Endodermal cell (in vitro differentiated cells): ENCODE data around the gene TDRD12. TPM values are rescaled to one million over a fixed set of nuclear protein-coding genes. Genes with fewer than 3 reads are reported as not detected.

Source experiments
- DNase-seq: peaks from one replicate; pipeline ENCODE4 v3.0.0-alpha.2; 2017
- H3K27ac ChIP-seq: 2 replicates; pipeline ENCODE4 v1.5.1; 2013; ENCODE audit warnings: mild to moderate bottlenecking, low read depth, low read length, moderate library complexity
- H3K27me3 ChIP-seq: 2 replicates; pipeline ENCODE4 v1.6.1; 2013; ENCODE audit warnings: mild to moderate bottlenecking, low read length, moderate library complexity; ENCODE audit not compliant: insufficient read depth, control insufficient read depth, poor library complexity, severe bottlenecking
- H3K36me3 ChIP-seq: 2 replicates; pipeline ENCODE4 v1.7.0; 2013; ENCODE audit warnings: mild to moderate bottlenecking, low read length, moderate library complexity; ENCODE audit not compliant: control insufficient read depth, insufficient read depth
- H3K4me1 ChIP-seq: one replicate; pipeline ENCODE4 v1.7.0; 2013; ENCODE audit warnings: low read length; ENCODE audit not compliant: control insufficient read depth, insufficient read depth
- H3K4me3 ChIP-seq: 2 replicates; pipeline ENCODE4 v1.5.1; 2013; ENCODE audit warnings: mild to moderate bottlenecking, low read length, moderate library complexity
- H3K9ac ChIP-seq: 2 replicates; pipeline ENCODE4 v1.6.1; 2013; ENCODE audit warnings: mild to moderate bottlenecking, low read length, moderate library complexity; ENCODE audit not compliant: poor library complexity, severe bottlenecking; ENCODE audit errors: extremely low read depth
- H3K9me3 ChIP-seq: 2 replicates; pipeline ENCODE4 v1.6.1; 2013; ENCODE audit warnings: mild to moderate bottlenecking, low read length, moderate library complexity; ENCODE audit not compliant: control insufficient read depth
- H3K27ac Mint-ChIP-seq: 2 replicates; pipeline ENCODE4 v1.8.0; 2020; ENCODE audit warnings: mixed read lengths
- H3K27me3 Mint-ChIP-seq: 2 replicates; pipeline ENCODE4 v1.8.0; 2021; ENCODE audit warnings: mild to moderate bottlenecking, mixed read lengths; ENCODE audit not compliant: insufficient read depth
- H3K36me3 Mint-ChIP-seq: 2 replicates; pipeline ENCODE4 v1.8.0; 2020; ENCODE audit warnings: low read depth, mixed read lengths
- H3K4me1 Mint-ChIP-seq: 2 replicates; pipeline ENCODE4 v1.8.0; 2020; ENCODE audit warnings: mixed read lengths
- H3K4me3 Mint-ChIP-seq: 2 replicates; pipeline ENCODE4 v1.8.0; 2020; ENCODE audit warnings: mild to moderate bottlenecking, moderate library complexity, mixed read lengths
- H3K9me3 Mint-ChIP-seq: 2 replicates; pipeline ENCODE4 v1.8.0; 2020; ENCODE audit warnings: mild to moderate bottlenecking, mixed read lengths
- WGBS, 2 experiments: methylation state at CpG; one replicate each; pipeline versions ENCODE4 v1.1.5 to v1.1.7; 2013; ENCODE audit warnings: missing lambda C conversion rate in 2 of 2, mixed read lengths in 1 of 2; ENCODE audit not compliant: insufficient coverage in 1 of 2, insufficient read length in 1 of 2; 5-methylcytosine and 5-hydroxymethylcytosine counted together
- total RNA-seq, 2 donors: library from RNA; stranded (reverse); fragmentation: NEBNext Ultra II Directional in 1 of 2; extraction: Animal tissue kit (Norgen Biotek cat#: 25700) in 1 of 2; gene quantifications; 2 replicates in 1 of 2; 3 replicates in 1 of 2; pipeline ENCODE4 v1.2.1, GENCODE V29; 2021
- TF ChIP-seq, protein P1 (sequence below): fragments of 200-600 bp; sonication (generic); conservative IDR thresholded peaks from 2 replicates; pipeline ENCODE4 v1.5.0; 2021; ENCODE audit warnings: antibody characterized with exemption, mild to moderate bottlenecking

Gene TDRD12
- total RNA-seq, 2 donors from 2014 or later = 0.20 to 0.84 TPM

GRCh38 chr19:32863841-32864240 is 144.3 kb downstream of the TDRD12 start:
- WGBS, 2 experiments = 91 to 93% methylated on average over 6 to 13 of the region's 13 CpGs
- TF ChIP-seq, protein P1, sequence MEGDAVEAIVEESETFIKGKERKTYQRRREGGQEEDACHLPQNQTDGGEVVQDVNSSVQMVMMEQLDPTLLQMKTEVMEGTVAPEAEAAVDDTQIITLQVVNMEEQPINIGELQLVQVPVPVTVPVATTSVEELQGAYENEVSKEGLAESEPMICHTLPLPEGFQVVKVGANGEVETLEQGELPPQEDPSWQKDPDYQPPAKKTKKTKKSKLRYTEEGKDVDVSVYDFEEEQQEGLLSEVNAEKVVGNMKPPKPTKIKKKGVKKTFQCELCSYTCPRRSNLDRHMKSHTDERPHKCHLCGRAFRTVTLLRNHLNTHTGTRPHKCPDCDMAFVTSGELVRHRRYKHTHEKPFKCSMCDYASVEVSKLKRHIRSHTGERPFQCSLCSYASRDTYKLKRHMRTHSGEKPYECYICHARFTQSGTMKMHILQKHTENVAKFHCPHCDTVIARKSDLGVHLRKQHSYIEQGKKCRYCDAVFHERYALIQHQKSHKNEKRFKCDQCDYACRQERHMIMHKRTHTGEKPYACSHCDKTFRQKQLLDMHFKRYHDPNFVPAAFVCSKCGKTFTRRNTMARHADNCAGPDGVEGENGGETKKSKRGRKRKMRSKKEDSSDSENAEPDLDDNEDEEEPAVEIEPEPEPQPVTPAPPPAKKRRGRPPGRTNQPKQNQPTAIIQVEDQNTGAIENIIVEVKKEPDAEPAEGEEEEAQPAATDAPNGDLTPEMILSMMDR = no peak
- Mint-ChIP-seq H3K27ac (no peak overlapping the region), H3K36me3 (no peaks in the 10 kb centered on the region), H3K27me3 (peaks cover 1% of the 10 kb centered on the region), H3K4me3 (no peak overlapping the region), H3K4me1 (no peaks in the 10 kb centered on the region), H3K9me3 (no peaks in the 10 kb centered on the region)
- Histone ChIP-seq H3K4me3 (no peak overlapping the region), H3K27ac (no peak overlapping the region), H3K27me3 (no peaks in the 10 kb centered on the region), H3K9me3 (no peaks in the 10 kb centered on the region), H3K4me1 (no peaks in the 10 kb centered on the region), H3K36me3 (no peaks in the 10 kb centered on the region), H3K9ac (no peak overlapping the region)
- DNase-seq = no peak

- Histone ChIP-seq H3K27me3 (no peaks in the 10 kb centered on the region), H3K4me1 (no peaks in the 10 kb centered on the region), H3K36me3 (no peaks in the 10 kb centered on the region), H3K9me3 (no peaks in the 10 kb centered on the region), H3K27ac (no peak overlapping the region), H3K4me3 (no peak overlapping the region), H3K9ac (no peak overlapping the region)
- 93 to 96% methylated on average over 24 to 35 of the region's 35 CpGs for WGBS, 2 experiments
- Mint-ChIP-seq H3K27me3 (no peaks in the 10 kb centered on the region), H3K27ac (no peak overlapping the region), H3K4me3 (no peak overlapping the region), H3K36me3 (no peaks in the 10 kb centered on the region), H3K4me1 (no peaks in the 10 kb centered on the region), H3K9me3 (no peaks in the 10 kb centered on the region)
- no peak for DNase-seq
- TF ChIP-seq, protein P1 = no peak
Observed at GRCh38 chr19:32864318-32865007, 144.9 kb downstream of the TDRD12 start.

DNA sequence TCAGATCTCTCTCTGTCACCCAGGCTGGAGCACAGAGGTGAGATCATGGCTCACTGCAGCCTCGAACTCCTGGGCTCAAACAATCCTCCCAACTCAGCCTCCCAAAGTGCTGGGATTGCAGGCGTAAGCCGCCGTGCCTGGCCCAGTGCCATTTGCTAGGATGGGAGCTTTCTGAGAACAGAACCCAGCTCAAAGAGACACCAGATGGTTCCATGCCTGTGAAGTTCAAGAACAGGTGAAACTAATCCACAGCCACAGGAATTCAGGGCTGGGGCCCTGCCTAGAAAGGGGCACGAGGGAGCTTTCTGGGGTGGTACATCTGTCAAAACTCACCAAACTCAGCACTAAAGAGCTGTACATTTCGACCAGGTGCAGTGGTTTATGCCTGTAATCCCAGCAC is 145.8 kb downstream of the TDRD12 start:
- H3K4me3 ChIP-seq = no peak overlapping the region
- TF ChIP-seq, protein P1 = no peak
- no peaks in the 10 kb centered on the region for H3K9me3 ChIP-seq
- H3K36me3 ChIP-seq = no peaks in the 10 kb centered on the region
- H3K27me3 ChIP-seq = no peaks in the 10 kb centered on the region
- DNase-seq = no peak
- H3K27me3 Mint-ChIP-seq = no peaks in the 10 kb centered on the region
- no peak overlapping the region for H3K9ac ChIP-seq
- H3K4me3 Mint-ChIP-seq = no peak overlapping the region
- no peak overlapping the region for H3K27ac Mint-ChIP-seq
- no peak overlapping the region for H3K27ac ChIP-seq
- H3K4me1 Mint-ChIP-seq = peaks cover under 1% of the 10 kb centered on the region
- H3K4me1 ChIP-seq = no peaks in the 10 kb centered on the region
- H3K36me3 Mint-ChIP-seq = no peaks in the 10 kb centered on the region
- WGBS, 2 experiments = 86 to 93% methylated on average over 5 to 6 of the region's 6 CpGs
- H3K9me3 Mint-ChIP-seq = no peaks in the 10 kb centered on the region
